Stimulated activated CD4-positive, alpha-beta T cell treated with anti-CD3 and anti-CD28 coated beads, Interleukin-12 subunit alpha, Interleukin-12 subunit beta, amount 100 ng/mL, for 4 hours (primary cell): ENCODE results near the gene U2SURP.
"Not testable (repeated sequence)": the region's sequence is repeated elsewhere in the genome, so short reads cannot be mapped to it uniquely, and the experiment has no call there.

Source experiments
- DNase-seq: peaks from one replicate; pipeline ENCODE4 v3.0.0-alpha.2; 2020

U2SURP gene

DNA sequence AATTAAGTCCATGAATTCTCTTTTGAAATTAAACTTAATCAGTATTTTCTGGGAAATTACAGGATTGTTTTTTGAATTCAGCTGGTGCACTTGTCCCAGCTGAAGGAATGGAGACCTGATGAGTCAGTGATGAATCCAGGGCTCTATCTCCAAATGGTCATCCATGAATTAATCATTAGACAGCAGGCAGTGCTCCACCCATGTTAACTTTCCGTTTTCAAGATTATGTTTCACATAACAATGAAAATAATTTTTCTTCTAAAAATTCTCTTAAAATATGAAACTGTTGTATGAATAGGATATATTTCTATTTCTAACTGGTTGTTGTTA, 24.0 kb upstream of the U2SURP start:
- no peak for DNase-seq

DNA sequence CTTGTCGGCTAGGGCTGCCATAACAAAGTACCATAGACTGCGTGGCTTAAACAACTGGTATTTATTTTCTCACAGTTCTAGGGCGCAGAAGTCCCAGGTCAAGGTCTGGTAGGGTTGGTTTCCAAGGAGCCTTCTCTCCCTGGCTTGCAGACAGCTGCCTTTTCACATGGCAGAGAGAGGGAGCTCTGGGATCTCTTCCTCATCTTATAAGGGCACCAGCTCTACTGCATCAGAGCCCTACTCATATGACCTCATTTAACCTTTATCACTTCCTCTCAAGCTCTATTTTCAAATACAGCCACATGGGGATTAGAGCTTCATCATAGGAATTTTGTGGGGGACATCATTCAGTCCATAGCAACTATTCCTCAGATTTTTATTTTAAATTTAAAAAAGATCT, 20.3 kb upstream of the U2SURP start:
- DNase-seq: no peak

DNA sequence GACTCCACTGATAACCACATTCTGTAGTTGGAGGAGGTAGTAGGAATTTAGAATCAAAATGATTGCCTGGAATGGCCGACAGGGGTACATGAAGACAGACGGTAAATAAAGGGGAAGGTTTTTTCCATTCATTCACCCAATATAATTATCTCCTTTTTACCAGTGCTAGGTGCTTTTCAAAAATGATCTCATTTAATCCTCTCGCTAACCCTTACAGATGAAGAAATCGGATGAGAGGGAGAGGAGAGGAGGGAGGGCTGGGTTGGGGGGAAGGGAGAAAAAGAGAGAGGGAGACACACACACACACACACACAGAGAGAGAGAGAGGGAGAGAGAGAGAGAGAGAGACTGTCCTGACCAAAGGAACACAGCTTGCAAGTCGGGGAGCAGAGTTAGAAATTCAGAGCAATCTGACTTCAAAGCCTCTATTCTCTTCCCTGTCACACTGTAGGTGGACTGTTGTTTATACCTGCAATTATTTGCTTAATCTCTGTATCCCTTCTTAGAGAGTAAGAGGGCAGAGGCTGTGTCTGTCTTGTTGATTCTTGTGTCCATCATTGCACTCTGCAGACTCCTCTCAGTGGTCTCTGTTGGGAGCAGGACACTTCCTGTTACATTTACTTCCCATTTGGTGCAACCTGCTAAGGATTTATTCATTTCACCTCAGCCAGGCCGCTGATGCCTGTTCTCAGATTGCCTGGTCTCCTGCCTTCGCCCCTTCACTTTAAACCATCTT, 19.2 kb upstream of the U2SURP start:
- no peak for DNase-seq

DNA sequence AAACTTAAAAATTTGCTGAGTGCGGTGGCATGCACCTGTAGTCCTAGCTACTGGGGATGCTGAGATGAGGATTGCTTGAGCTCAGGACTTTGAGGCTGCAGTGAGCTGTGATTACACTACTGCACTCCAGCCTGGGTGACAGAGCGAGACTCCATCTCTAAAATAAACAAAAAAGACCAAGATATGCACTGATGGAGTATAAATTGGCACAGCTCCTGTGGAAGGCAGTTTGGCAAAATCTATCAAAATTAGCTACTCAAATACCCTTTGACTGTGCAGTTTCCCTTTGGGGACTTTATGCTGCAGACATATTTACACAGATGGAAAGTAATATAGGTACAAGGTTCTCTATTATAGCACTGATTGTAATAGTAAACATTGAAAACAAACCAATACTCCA, 18.1 kb upstream of the U2SURP start:
- DNase-seq: no peak

DNA sequence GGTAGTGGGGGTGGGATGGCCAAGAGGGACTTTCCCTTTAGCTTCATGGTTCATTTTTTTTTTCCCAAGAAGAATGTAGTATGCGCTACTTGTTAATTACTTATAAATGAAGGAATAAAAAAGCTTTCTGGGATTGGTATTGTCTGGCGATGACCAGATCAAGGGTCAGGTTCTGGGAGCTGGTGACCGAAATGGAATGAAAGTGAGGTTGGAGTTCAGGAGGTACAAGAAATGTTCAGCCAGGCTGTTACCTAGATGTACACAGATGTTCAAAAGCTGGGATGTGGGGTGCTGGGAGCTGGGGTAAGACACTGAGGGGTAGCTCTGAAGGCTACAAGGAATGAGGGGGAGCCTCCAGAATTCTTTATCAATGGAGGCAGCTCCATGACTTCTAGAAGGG, 17.1 kb upstream of the U2SURP start:
- DNase-seq: no peak

DNA sequence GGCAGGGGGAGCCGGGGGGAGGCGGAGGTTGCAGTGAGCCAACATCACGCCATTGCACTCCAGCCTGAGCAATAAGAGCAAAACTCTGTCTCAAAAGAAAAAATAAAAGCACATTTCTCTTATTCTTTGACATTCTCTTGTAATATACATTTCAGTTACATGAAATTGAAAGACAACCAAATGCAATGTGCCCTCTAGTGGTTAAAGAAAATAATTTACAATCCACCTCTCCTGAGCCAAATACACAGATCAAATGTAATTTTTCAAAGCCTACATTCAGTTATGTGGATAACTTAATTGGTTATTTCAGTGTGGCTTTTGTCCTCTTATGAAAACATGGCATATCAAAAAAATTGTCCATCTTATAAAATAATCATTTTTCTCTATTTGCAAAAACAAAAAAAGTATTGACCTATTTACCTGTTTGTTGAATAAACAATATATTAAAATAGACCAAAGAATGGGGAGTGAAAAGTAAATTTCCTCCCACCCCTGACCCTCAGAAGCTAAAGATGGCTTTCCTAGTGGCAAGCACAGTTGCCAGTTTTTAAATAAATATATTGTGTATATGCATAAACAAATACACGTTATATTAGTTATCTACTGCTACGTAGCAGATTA, 14.2 kb upstream of the U2SURP start:
- DNase-seq: no peak

DNA sequence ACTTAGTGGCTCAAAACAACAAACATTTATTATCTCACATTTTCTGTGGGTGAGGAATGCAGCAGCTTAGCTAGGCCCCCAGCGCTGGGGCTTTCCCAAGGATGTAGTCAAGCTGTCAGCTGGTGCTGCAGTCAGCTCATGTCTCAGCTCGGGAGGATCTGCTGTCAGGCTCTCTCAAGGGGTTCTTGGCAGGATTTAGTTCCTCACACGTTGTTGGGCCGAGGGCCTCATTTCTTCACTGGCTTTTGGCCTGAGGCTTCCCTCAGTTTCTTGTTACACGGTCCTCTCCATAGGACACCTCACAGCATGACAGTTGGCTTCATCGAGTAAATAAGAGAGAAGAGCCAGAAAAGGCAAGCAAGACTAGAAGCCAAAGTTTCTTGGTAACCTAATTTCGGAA, 13.7 kb upstream of the U2SURP start:
- DNase-seq: no peak

DNA sequence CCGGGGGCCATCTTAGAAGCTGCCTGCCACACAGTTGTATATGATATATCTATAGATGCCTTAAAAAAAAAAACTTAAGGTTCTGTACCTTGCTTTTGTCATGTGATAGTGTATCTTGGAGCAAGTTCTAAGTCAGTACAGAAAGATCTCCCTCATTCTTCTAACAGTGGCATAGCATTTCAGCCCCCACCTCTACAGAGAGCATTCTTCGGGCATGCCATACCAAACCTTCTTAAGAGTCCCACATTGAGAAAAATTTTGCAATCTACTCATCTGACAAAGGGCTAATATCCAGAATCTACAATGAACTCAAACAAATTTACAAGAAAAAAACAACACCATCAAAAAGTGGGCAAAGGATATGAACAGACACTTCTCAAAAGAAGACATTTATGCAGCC, 13.1 kb upstream of the U2SURP start:
- not testable (repeated sequence) for DNase-seq

DNA sequence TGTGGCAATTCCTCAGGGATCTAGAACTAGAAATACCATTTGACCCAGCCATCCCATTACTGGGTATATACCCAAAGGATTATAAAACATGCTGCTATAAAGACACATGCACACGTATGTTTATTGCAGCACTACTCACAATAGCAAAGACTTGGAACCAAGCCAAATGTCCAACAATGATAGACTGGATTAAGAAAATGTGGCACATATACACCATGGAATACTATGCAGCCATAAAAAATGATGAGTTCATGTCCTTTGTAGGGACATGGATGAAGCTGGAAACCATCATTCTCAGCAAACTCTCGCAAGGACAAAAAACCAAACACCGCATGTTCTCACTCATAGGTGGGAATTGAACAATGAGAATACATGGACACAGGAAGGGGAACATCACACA, 12.5 kb upstream of the U2SURP start:
- DNase-seq: not testable (repeated sequence)

DNA sequence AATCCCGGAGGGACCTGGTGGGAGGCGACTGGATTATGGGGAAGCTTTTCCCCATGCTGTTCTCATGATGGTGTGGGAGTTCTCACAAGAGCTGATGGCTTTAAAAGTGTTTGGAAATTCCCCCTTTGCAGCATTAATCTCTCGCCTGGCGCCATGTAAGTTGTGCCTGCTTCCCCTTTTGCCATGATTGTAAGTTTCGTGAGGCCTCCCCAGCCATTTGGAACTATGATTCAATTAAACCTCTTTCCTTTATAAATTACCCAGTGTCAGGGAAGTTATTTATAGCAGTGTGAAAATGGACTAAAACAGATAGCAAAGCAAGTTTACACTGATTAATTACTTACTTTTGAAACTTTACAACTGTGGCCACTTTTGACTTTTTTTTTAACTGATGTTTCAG, 10.6 kb upstream of the U2SURP start:
- DNase-seq: no peak

DNA sequence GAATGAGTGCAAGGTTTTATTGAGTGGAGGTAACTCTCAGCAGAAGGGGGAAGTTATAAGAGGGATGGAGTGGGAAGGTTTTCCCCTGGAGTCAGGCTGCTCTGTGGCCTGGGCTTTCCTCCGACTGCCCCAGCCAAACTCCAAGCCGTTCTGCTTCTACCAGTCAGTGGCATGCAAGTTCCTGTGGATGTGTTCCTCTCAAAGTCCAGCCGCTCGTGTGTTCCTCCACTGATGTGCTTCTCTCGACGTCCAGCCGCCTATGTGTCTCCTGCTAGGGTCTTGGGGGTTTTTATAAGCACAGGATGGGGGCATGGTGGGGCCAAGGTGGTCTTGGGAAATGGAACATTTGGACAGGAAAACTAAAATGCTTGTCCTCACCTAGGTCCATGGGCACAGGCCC, 9.0 kb upstream of the U2SURP start:
- DNase-seq: no peak

DNA sequence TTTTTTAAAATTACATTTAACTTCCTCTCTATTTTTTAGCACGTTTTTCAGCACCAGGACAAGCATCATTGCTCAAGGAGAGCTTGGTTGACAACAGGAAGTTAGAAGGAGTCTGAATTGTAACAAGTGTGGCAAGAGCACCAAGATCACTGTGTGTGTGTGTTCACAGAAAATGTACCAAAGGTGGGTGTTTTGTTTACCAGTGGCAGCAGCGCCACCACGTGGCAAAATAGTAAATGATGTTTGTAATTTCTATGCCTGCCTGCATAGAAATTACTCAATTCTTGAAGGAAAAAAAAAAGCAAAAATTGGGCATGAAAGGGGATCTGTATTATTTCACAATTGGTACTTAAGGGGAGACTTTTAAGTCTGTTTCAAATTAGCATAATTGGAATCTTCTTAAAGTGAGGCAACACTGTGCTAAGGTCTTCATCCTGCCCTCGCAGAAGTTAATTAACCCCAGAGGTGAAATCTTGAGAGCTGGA, 7.4 kb upstream of the U2SURP start:
- peak; percentile 53 for DNase-seq

DNA sequence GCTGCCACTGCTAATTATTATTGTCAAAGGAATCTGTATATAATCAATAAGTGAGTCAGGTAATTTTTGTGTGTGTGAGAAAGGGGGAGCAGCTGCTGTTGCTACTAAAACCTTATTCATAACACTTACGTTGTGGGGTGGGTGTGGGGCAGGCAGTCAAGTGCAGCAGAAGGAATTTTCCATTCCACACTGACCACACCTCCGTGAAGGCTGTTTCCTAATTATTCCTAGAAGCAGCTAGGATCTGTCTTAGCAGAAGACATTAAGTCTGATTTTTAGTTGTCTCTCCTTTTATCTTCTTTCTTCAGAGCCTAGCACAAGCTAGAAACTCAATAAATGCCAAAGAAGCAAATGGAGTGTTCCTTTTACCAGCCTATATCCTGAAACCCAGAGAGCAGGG, 4.0 kb upstream of the U2SURP start:
- no peak for DNase-seq

DNA sequence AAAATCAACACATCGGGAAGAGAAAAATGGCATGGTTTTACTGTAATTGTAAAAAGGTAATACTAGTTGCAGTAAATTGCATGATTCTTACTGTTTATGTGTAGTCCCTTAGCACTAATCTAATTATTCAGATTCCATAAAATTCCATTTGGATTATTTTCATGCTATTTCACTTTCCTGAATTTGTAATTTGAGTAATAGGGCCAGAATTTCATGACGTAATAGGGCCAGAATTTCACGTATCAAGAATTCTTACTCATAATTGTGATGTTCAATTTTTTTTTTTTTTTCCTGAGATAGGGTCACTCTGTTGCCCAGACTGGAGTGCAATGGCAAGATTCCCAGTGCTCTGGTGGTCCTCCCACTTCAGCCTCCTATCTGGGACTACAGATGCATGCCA, 2.9 kb upstream of the U2SURP start:
- no peak for DNase-seq

DNA sequence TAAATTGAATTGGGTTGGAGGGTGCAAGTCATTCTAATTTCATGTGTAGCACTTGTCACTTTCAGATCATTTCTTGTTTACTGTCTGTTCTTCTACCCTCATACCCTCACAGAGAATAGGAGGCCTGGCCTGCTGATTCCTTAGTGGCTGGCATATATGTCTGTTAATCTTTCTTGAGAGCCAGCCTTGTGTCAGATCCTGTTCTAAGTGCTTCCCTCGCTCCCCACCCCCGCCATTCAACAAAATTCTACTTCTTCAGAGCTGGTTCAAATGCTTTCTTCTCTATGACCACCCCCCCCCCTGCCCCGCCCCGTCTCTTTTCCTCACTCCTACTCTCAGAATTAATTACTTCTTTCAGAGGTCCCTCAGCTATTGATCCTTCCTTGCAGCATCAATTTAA, 1.5 kb upstream of the U2SURP start:
- no peak for DNase-seq

DNA sequence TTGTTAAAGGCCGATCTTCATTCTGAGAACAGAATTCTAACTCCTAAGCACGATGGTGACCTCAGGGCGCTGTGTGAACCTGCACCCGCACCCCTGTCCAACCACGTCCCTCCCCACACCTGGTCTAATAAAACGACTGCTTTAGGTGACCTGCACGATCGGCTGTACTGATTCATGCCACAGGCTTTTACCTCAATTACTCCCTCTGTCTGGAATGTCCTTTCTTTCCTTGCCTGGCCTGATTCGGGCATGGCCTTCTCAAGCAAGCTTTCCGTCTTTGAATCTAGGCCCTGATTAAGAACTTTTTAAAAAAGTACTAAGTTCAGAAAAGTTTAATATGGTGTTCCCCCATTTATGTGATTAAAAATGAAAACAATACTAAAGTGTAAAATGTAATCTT, 842 bp upstream of the U2SURP start:
- no peak for DNase-seq

DNA sequence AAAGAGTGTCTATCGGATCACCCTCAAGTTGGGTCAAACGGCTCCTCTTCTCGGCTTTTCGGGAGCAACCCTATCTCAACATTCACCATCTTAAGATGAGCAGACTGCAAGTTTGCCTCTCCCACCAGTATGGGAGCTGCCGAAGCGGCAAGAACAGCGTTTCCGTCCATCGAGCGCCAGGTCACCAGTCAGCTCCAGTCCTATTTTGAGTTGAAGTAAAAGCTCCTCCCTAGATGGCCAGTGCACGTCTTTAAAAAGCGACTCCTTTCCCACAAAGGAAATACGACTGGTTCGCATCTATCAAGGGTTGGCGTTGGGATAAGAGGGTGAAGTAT, 369 bp upstream of the U2SURP start:
- DNase-seq: no peak

DNA sequence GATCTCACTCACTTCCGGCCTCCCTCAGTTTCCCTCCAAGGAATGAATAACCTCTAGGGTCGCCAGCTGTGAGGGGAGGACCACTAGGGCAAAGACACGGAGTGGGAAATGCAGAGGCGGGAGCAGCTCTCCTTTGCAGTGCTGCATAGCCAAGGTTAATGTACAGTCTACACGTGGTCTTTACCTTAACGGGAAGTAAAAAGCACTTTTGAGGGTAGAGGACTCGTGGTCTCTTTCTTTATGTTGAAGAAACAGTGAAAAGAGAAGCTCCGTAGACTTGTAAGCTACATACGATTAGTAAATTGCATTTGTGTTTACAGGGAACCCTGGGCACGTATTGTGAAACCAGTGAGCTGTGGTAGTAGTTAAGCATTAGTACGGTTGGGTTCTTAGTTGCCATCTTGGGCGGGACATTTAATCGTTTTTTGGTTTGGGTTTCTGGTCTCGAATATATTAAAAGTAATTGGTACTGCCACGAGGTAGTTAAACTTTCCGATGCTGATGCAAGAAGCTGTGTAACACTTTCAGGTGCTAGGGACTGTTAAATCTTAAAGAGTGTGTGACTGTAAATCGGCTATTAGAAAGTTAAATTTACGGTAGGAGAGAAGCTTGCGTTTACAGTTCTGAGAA, 828 bp downstream of the U2SURP start:
- DNase-seq: no peak

DNA sequence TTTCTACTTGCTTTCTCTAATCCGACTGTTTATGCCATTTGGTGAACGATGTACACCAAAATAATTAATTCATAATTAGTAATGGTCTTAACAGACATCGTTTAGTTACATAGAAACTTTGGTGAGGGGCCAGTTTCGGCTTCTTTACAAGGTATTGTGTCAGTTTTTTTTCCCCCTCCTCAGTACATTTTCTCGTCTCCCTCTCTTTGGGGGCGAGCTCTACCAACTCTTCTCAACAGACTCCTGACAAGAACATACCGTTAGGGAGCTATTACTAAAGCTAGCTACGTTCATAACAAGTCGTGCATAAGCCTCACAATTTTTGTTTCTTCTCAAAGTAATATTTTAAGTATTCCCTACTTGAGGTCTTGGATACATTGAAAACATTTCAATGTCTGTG, 1.4 kb downstream of the U2SURP start:
- DNase-seq: no peak

DNA sequence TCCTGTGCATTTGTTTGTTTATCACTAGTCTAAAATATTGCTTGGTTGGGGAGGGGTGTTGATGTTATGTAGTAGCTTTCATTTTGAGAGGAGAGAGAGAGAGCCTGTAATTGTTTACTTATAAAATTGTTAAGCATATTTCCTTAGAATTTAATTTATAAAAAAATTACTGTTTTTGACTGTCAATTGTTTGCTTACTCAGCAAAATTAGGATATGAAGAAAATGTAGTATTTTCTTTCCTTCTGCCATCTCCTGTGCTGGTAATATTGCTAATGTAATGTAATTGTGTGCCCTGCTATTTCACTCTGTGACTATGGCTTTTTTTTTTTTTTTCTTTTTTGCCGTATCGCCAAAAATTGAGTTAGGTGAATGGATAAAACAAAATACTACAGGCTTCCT, 3.5 kb downstream of the U2SURP start:
- DNase-seq: no peak

DNA sequence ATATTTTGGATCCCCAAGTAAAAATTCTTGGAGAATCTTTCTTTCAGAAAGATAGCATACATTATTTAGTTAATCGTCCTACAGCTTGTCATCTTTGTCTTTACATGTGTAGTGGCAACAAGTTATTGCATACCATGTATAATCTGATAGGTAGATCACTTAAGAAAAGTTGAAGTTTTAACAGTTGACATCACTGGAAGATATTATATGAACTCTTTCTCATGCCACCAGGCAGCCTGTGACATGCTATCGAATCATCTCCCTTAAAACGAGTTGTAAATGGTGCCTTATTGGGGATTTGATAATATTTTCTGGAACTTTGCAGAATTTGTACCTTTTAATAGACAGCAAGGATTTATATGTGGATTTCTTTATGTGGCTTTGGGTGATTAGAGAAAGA, 8.7 kb downstream of the U2SURP start:
- DNase-seq: no peak

DNA sequence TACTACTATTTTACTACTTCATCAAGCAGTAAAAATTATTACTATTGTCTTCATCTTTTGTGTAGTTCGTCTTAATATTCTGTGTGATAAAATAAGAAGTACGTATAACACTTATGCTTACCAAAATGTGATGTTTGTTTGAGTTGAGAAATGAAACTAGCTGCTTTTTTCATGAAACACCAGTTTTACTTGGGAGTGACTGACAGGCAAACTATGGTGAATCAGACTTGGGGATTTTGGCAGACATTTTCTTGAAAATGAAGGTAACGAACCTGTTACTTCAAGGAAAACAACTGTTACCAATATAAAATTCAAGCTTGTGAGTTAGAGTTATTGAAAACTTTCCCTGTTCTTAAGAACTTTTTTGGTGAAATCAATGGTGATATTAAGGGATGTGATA, 10.3 kb downstream of the U2SURP start:
- DNase-seq: no peak

DNA sequence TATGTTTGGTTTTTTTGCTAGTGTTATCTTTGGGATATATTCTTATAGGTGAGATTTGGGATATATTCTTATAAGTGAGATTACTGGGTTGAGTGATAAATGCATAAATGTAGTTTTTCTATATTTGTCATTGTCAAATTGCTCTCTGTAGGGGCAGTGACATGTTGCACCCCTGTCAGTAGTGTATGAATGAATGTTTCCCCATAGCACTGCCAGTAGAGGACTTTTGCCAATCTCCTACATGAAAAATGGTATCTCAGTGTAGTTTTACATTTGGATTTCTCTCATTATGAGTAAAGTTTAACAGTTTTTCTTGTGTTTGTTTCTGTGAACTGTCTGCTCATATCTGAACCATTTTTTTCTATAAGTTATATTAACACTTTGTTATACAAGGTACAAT, 13.6 kb downstream of the U2SURP start:
- no peak for DNase-seq

DNA sequence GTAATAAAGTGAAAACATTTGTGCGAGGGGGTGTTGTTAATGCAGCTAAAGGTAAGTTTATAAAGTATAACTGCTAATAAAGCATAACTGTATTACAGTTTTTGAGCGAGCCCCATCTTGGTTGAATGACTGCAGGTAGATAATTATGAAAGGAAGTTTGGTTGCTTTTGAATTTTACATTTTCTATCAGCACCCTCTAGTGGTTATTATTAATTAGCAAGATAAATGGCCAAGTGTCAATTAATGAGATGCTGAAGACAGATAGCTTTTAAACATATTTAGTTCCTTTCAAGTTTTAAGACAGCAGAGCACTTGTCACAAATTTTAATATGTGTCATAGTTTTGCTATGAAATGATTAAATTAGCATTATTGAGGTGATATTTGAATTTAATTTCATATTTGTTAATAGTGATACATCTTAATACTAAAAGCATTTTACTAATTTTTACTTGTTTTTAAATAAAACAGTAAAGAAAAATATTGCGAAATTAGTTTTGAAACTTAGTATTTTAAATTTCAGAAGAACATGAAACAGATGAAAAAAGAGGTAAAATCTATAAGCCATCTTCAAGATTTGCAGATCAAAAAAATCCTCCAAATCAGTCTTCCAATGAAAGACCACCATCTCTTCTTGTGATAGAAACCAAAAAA, 15.1 kb downstream of the U2SURP start:
- no peak for DNase-seq
